Tibial nerve (tissue), 4 donors: ENCODE data around the gene PTPRT. TPM values are rescaled to one million over a fixed set of nuclear protein-coding genes. Genes with fewer than 3 reads are reported as not detected.
"Not testable (repeated sequence)": the region's sequence is repeated elsewhere in the genome, so short reads cannot be mapped to it uniquely, and the experiment has no call there.

Source experiments
- DNase-seq, 2 donors: peaks; one replicate each; pipeline ENCODE4 v3.0.0-alpha.2; 2019; ENCODE audit warnings: low spot score in 2 of 2
- H3K27ac ChIP-seq, 4 donors: fragments of 200-600 bp; sonication (generic) in 3 of 4; one replicate each; pipeline ENCODE4 v1.5.1; 2017 to 2019; ENCODE audit warnings: mild to moderate bottlenecking in 1 of 4
- H3K27me3 ChIP-seq, 2 donors: fragments of 200-600 bp; sonication (generic) in 1 of 2; one replicate each; pipeline versions ENCODE4 v1.5.1 to v1.6.0; 2017 to 2019
- H3K36me3 ChIP-seq, 3 donors: fragments of 200-600 bp; sonication (generic); one replicate each; pipeline ENCODE4 v1.5.1; 2018 to 2019
- H3K4me1 ChIP-seq, 4 donors: fragments of 200-600 bp; sonication (generic) in 3 of 4; one replicate each; pipeline ENCODE4 v1.5.1; 2017 to 2019
- H3K4me3 ChIP-seq, 4 donors: fragments of 200-600 bp; sonication (generic) in 3 of 4; one replicate each; pipeline ENCODE4 v1.5.1; 2017 to 2019; ENCODE audit warnings: mild to moderate bottlenecking in 1 of 4, moderate library complexity in 1 of 4
- H3K9me3 ChIP-seq, 4 donors: fragments of 200-600 bp; sonication (generic) in 3 of 4; one replicate each; pipeline ENCODE4 v1.5.1; 2017 to 2019
- CTCF ChIP-seq, 5 experiments: fragments of 200-600 bp in 3 of 5; fragments of 450-650 bp in 2 of 5; sonication (generic) in 3 of 5; IDR thresholded peaks; one replicate each; pipeline ENCODE4 v1.5.1; 2016 to 2019; ENCODE audit warnings: antibody characterized with exemption in 5 of 5, mild to moderate bottlenecking in 3 of 5, moderate library complexity in 2 of 5
- EP300 ChIP-seq, 2 donors: sonication (generic); formaldehyde crosslinking; IDR thresholded peaks; one replicate each; pipeline ENCODE4 v1.6.1; 2017; ENCODE audit warnings: antibody characterized with exemption in 2 of 2, mild to moderate bottlenecking in 1 of 2
- POLR2A ChIP-seq, 2 donors: fragments of 450-650 bp; IDR thresholded peaks; one replicate each; pipeline ENCODE4 v1.6.1; 2017; ENCODE audit warnings: antibody characterized with exemption in 2 of 2, mild to moderate bottlenecking in 2 of 2, moderate library complexity in 2 of 2
- WGBS, 2 donors: methylation state at CpG; one replicate each; pipeline ENCODE4 v1.1.5; 2018; 5-methylcytosine and 5-hydroxymethylcytosine counted together
- total RNA-seq, 4 donors: library from RNA; depleted of rRNA; stranded (reverse); fragments of >200 nt; gene quantifications; one replicate each; pipeline ENCODE4 v1.1.0, GENCODE V29; 2016

The PTPRT gene
- total RNA-seq, 4 donors from 2014 or later: under 0.01 TPM; not detected in 3

DNA sequence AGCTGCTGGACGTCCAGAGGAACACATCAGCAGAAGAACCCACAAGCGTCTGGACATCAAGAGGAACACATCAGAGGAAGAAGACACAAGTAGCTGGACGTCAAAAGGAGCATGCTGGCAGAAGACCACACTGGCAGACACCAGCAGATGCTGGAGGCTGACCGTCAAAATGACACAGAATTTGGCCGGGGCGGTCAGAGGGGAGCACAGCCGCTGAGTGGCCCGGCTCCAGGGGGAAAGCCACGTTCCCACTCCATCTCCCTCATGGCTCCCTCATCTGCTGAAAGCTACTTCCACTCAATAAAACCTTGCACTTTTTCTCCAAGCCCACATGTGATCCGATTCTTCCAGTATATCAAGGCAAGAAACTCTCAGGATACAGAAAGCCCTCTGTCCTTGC, 283.6 kb downstream of the PTPRT start:
- Histone ChIP-seq H3K27me3 (no peaks in the 10 kb centered on the region), H3K4me1 (no peaks in the 10 kb centered on the region), H3K9me3 (no peaks in the 10 kb centered on the region), H3K4me3 (no peak overlapping the region), H3K36me3 (no peaks in the 10 kb centered on the region), H3K27ac (no peak overlapping the region)
- TF ChIP-seq EP300 (IDR thresholded peaks at IDR 0.05): no peak
- no peak for TF ChIP-seq POLR2A (IDR thresholded peaks at IDR 0.05)
- TF ChIP-seq CTCF (IDR thresholded peaks at IDR 0.05): no peak
- 79 to 81% methylated on average over 10 of the region's 10 CpGs for whole genome bisulfite sequencing, 2 donors
- DNase-seq: no peak

GRCh38 chr20:42902509-42902908, 287.2 kb downstream of the PTPRT start:
- no peak for DNase-seq
- H3K4me3 ChIP-seq: no peak overlapping the region
- H3K4me1 ChIP-seq: no peaks in the 10 kb centered on the region
- 94 to 95% methylated on average over 3 of the region's 3 CpGs for WGBS, 2 donors
- TF ChIP-seq POLR2A (IDR thresholded peaks at IDR 0.05): no peak
- no peak for TF ChIP-seq EP300 (IDR thresholded peaks at IDR 0.05)
- TF ChIP-seq CTCF (IDR thresholded peaks at IDR 0.05): no peak
- H3K27ac ChIP-seq: no peak overlapping the region
- H3K36me3 ChIP-seq: no peaks in the 10 kb centered on the region
- H3K27me3 ChIP-seq: no peaks in the 10 kb centered on the region
- no peaks in the 10 kb centered on the region for H3K9me3 ChIP-seq

DNA sequence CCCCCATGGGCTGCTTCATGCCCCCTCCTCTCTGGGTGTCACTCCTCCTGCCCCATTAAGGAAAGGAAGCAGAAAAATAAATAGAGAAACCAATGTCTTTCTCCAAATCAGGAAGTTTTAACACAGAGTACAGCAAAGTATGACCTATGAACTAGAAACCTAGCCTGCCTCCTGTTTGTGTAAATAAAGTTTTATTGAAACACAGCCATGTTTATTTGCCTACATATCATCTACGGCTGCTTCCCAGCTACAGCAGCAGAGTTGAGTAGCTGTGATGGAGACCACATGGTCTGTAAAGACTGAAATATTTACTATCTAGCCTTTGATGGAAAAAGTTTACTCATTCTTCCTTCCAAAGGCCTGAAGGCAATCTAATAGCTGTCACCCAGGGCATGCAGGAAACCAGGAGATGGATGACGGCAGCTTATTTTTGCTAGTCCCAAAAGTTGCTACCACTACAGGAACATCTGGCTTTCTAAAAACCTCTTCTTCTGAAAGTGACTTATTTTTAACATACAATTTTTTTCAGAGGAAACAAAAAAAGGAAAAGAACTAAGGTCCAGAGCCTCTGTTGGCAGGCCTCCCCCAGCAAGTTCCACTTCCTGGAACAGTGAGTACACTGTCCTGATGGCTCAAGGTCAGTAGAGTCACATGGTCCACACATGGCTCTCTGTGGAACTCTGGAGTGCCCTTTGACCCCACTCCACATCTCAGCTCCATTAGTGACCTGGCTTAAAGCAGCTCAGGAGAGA, 287.8 kb downstream of the PTPRT start:
- Histone ChIP-seq H3K27ac (no peak overlapping the region), H3K9me3 (no peaks in the 10 kb centered on the region), H3K4me1 (no peaks in the 10 kb centered on the region), H3K27me3 (no peaks in the 10 kb centered on the region), H3K4me3 (no peak overlapping the region), H3K36me3 (no peaks in the 10 kb centered on the region)
- WGBS, 2 donors: 47 to 49% methylated on average over 2 of the region's 2 CpGs
- DNase-seq: peak in 1 of 2 donors; percentile 13
- TF ChIP-seq EP300 (IDR thresholded peaks at IDR 0.05) (peak in 1 of 2 donors; percentile 24), CTCF (IDR thresholded peaks at IDR 0.05) (no peak)

- H3K36me3 ChIP-seq, DNase-seq, H3K27me3 ChIP-seq, H3K4me3 ChIP-seq, H3K9me3 ChIP-seq, H3K27ac ChIP-seq, H3K4me1 ChIP-seq: not testable (repeated sequence)
- 24 to 32% methylated on average over 5 of the region's 5 CpGs for WGBS, 2 donors
Measured at GRCh38 chr20:42900764-42901163, 288.9 kb downstream of the PTPRT start.

GRCh38 chr20:42895020-42895419, 294.7 kb downstream of the PTPRT start:
- DNase-seq: no peak
- WGBS, 2 donors: 50 to 80% methylated on average over 1 of the region's 1 CpG
- H3K4me1 ChIP-seq: no peaks in the 10 kb centered on the region
- H3K9me3 ChIP-seq: peaks cover 0 to 3% (median 0%) of the 10 kb centered on the region in 4 donors
- H3K27me3 ChIP-seq: no peaks in the 10 kb centered on the region
- no peak overlapping the region for H3K4me3 ChIP-seq
- TF ChIP-seq CTCF (IDR thresholded peaks at IDR 0.05) (no peak), POLR2A (IDR thresholded peaks at IDR 0.05) (no peak), EP300 (IDR thresholded peaks at IDR 0.05) (no peak)
- no peak overlapping the region for H3K27ac ChIP-seq
- H3K36me3 ChIP-seq: no peaks in the 10 kb centered on the region
